OCI-LY1 (cell line): Measurements from ENCODE around the gene TACR1.

Experiments used
- CTCF ChIP-seq: fragments of 200-600 bp; sonication (generic), shearing (Covaris generic); IDR thresholded peaks from 2 replicates; pipeline ENCODE4 v1.5.1; 2017; ENCODE audit warnings: mild to moderate bottlenecking, antibody characterized with exemption, low read length, moderate library complexity, mixed read lengths
- EZH2 ChIP-seq: fragments of 200-600 bp; sonication (generic), shearing (Covaris generic); IDR thresholded peaks from 2 replicates; pipeline ENCODE4 v1.8.0; 2017; ENCODE audit warnings: borderline replicate concordance, mixed run types, mild to moderate bottlenecking, antibody characterized with exemption, low read length, moderate library complexity, mixed read lengths

GRCh38 chr2:75088791-75089190 lies 110.5 kb downstream of the TACR1 start:
- TF ChIP-seq CTCF (no peak), EZH2 (no peak)
